B cell (primary cell): ENCODE data around the gene LDB1. TPM values are rescaled to one million over a fixed set of nuclear protein-coding genes. Genes with fewer than 3 reads are reported as not detected.

Experiments
- ATAC-seq: fragments of 200-7000 bp; cut with Tn5 transposase; one replicate; pipeline ENCODE4 v1.10.0; 2021; ENCODE audit warnings: low read depth, mild to moderate bottlenecking, moderate number of reproducible peaks, moderate library complexity
- CTCF ChIA-PET: fragments of 350-600 bp; sonication (Branson Sonifier 250); formaldehyde crosslinking; loops from one replicate; lab custom pipeline; 2021; ENCODE audit warnings: antibody characterized with exemption, inconsistent platforms; lab: Charles Lee
- POLR2A ChIA-PET: fragments of 350-600 bp; sonication (Branson Sonifier 250); formaldehyde crosslinking; loops from one replicate; lab custom pipeline; 2021; ENCODE audit warnings: antibody characterized with exemption; lab: Charles Lee
- DNase-seq: peaks from one replicate; pipeline ENCODE4 v3.0.0; 2013
- H2AFZ ChIP-seq: 2 replicates; pipeline ENCODE4 v1.6.1; 2012; ENCODE audit warnings: mild to moderate bottlenecking, low read depth, low read length; ENCODE audit not compliant: insufficient read depth, poor library complexity, severe bottlenecking
- H3K27ac ChIP-seq, 2 donors: 1 replicate in 1 of 2; 2 replicates in 1 of 2; pipeline ENCODE4 v1.5.1; 2012 to 2013; ENCODE audit warnings: low read length in 2 of 2, mild to moderate bottlenecking in 2 of 2, moderate library complexity in 1 of 2
- H3K27me3 ChIP-seq, 4 experiments: fragments of 200-600 bp in 1 of 4; sonication (generic) in 1 of 4; replicated peaks in 1 of 4; 1 replicate in 2 of 4; 2 replicates in 2 of 4; pipeline versions ENCODE4 v1.6.1 to v1.7.0; 2013 to 2016; ENCODE audit warnings: low read length in 3 of 4, mild to moderate bottlenecking in 2 of 4, mixed read lengths in 1 of 4, moderate library complexity in 1 of 4; ENCODE audit not compliant: insufficient read depth in 4 of 4, control insufficient read depth in 3 of 4; ENCODE audit errors: control extremely low read depth in 1 of 4
- H3K36me3 ChIP-seq, 2 experiments: replicated peaks in 1 of 2; 1 replicate in 1 of 2; 2 replicates in 1 of 2; pipeline versions ENCODE4 v1.6.1 to v1.7.1; 2013; ENCODE audit warnings: low read length in 1 of 2; ENCODE audit not compliant: insufficient read depth in 2 of 2, control insufficient read depth in 1 of 2; ENCODE audit errors: control extremely low read depth in 1 of 2, extremely low read depth in 1 of 2
- H3K4me1 ChIP-seq, 2 donors: fragments of 200-600 bp in 1 of 2; sonication (generic) in 1 of 2; 1 replicate in 1 of 2; 2 replicates in 1 of 2; pipeline versions ENCODE4 v1.5.1 to v1.6.1; 2013 to 2017; ENCODE audit warnings: low read length in 2 of 2; ENCODE audit not compliant: control insufficient read depth in 2 of 2, insufficient read depth in 2 of 2
- H3K4me2 ChIP-seq: replicated peaks from 2 replicates; pipeline ENCODE3; 2012; ENCODE audit warnings: mild to moderate bottlenecking, low read depth, low read length; ENCODE audit not compliant: poor library complexity, severe bottlenecking
- H3K4me3 ChIP-seq, 5 experiments: fragments of 200-600 bp in 1 of 5; sonication (generic) in 1 of 5; 1 replicate in 3 of 5; 2 replicates in 2 of 5; pipeline versions ENCODE4 v1.5.1 to v1.7.0; 2011 to 2016; ENCODE audit warnings: low read length in 4 of 5, mild to moderate bottlenecking in 4 of 5, low read depth in 2 of 5, control low read depth in 1 of 5, moderate library complexity in 1 of 5; ENCODE audit not compliant: insufficient read depth in 1 of 5; ENCODE audit errors: control extremely low read depth in 1 of 5, extremely low read depth in 1 of 5
- H3K79me2 ChIP-seq: fragments of 200-600 bp; sonication (generic); one replicate; pipeline ENCODE4 v1.6.0; 2016; ENCODE audit warnings: low read length; ENCODE audit not compliant: control insufficient read depth, insufficient read depth
- H3K9ac ChIP-seq: fragments of 200-600 bp; sonication (generic); 2 replicates; pipeline ENCODE4 v1.6.1; 2017; ENCODE audit warnings: mild to moderate bottlenecking, low read length, moderate library complexity
- H3K9me3 ChIP-seq, 3 donors: one replicate each; pipeline versions ENCODE4 v1.6.1 to v1.7.1; 2013; ENCODE audit warnings: low read length in 2 of 3; ENCODE audit not compliant: control insufficient read depth in 2 of 3, insufficient read depth in 1 of 3; ENCODE audit errors: control extremely low read depth in 1 of 3
- H4K20me1 ChIP-seq: 2 replicates; pipeline ENCODE4 v1.6.0; 2012; ENCODE audit warnings: mild to moderate bottlenecking, low read length; ENCODE audit not compliant: insufficient read depth, control insufficient read depth, poor library complexity, severe bottlenecking
- H3K27ac Mint-ChIP-seq: one replicate; pipeline ENCODE4 v1.8.0; 2021; ENCODE audit warnings: mixed read lengths
- H3K27me3 Mint-ChIP-seq: one replicate; pipeline ENCODE4 v1.8.0; 2021; ENCODE audit warnings: mixed read lengths
- H3K4me1 Mint-ChIP-seq: one replicate; pipeline ENCODE4 v1.8.0; 2021; ENCODE audit warnings: mixed read lengths
- H3K4me3 Mint-ChIP-seq: one replicate; pipeline ENCODE4 v1.8.0; 2021; ENCODE audit warnings: mixed read lengths
- H3K9me3 Mint-ChIP-seq: one replicate; pipeline ENCODE4 v1.8.0; 2022; ENCODE audit warnings: mixed read lengths; ENCODE audit not compliant: insufficient read depth
- EZH2 ChIP-seq: IDR thresholded peaks from 2 replicates; pipeline ENCODE4 v1.6.1; 2012; ENCODE audit warnings: borderline replicate concordance, low read depth, mild to moderate bottlenecking, moderate library complexity, low read length; ENCODE audit not compliant: insufficient read depth, poor library complexity, severe bottlenecking
- WGBS: methylation state at CpG from one replicate; pipeline ENCODE4 v1.1.5; 2013; ENCODE audit warnings: missing lambda C conversion rate; ENCODE audit not compliant: insufficient coverage; 5-methylcytosine and 5-hydroxymethylcytosine counted together
- intact Hi-C: fragments of 100-400 bp; cut with micrococcal nuclease; formaldehyde crosslinking; loops from one replicate; pipeline ENCODE4 v1.10.0; 2022
- polyA plus RNA-seq: library from polyadenylated mRNA; depleted of rRNA; stranded (reverse); fragments of >200 nt; gene quantifications from 2 replicates; pipeline ENCODE4 v1.2.3, GENCODE V29; 2012
- total RNA-seq, 2 donors: library from RNA; stranded (reverse); fragments of 120-200 nt in 1 of 2; gene quantifications; 1 replicate in 1 of 2; 2 replicates in 1 of 2; pipeline versions ENCODE4 v1.2.3 to v1.2.4, GENCODE V29; 2013 to 2022
- TF ChIP-seq, protein P1 (sequence below): fragments of 200-600 bp; IDR thresholded peaks from one replicate; pipeline ENCODE4 v1.8.0; 2022; ENCODE audit warnings: antibody characterized with exemption, mild to moderate bottlenecking

Gene LDB1
- total and polyA plus RNA-seq, 2 donors (not counting 1 experiment from before 2014, with no cell fraction given), result 114 to 139 TPM

DNA sequence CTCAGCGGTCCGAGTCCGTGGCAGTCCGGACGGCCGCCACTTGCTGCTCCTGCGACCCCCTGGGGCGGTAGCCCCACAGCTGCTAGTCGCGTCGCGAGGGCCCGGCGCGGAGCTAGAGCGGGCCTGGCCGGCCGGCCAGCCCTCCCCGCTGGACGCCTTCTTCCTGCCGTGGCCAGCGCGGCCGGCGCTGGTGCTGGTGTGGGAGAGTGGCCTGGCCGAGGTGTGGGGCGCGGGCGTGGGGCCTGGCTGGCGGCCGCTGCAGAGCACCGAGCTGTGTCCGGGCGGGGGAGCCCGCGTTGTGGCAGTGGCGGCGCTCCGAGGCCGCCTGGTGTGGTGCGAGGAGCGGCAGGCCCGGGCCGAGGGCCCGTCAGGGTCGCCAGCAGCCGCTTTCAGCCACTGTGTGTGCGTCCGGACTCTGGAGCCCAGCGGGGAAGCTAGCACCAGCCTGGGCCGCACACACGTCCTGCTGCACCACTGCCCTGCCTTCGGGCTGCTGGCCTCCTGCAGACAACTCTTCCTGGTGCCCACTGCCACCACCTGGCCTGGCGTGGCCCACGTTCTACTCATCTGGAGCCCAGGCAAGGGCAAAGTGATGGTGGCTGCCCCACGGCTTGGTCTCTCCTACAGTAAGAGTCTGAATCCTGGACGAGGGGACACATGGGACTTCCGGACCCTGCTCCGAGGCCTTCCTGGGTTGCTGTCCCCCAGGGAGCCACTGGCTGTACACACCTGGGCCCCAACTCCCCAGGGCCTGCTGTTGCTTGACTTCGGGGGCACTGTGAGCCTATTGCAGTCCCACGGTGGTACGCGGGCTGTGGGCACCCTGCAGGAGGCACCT lies 54.4 kb downstream of the LDB1 start:
- no peaks in the 10 kb centered on the region for H3K27me3 ChIP-seq
- H2AFZ ChIP-seq, result peak overlapping the region; percentile 92
- CTCF ChIA-PET, result interaction anchor here (0.7 to 3.8 kb wide), 6 partner anchors 21 to 231 kb away, joined by 3 to 34 read pairs (median 4); no protein-coding TSS in a partner anchor
- peak overlapping the region; percentile 96 for H3K4me2 ChIP-seq
- Mint-ChIP-seq H3K27ac (peak overlapping the region; percentile 92), H3K4me3 (peak overlapping the region; percentile 92), H3K4me1 (peaks cover 23% of the 10 kb centered on the region), H3K27me3 (no peaks in the 10 kb centered on the region), H3K9me3 (no peaks in the 10 kb centered on the region)
- no peaks in the 10 kb centered on the region for H3K36me3 ChIP-seq
- peak overlapping the region; percentile 96 for H3K9ac ChIP-seq
- peaks cover 30% of the 10 kb centered on the region for H4K20me1 ChIP-seq
- DNase-seq (peak; percentile 54), ATAC-seq (peak; percentile 4)
- peak overlapping the region; percentile 51 to 89 (median 73) for H3K4me3 ChIP-seq
- WGBS, result 5% methylated on average over 63 of the region's 63 CpGs
- H3K9me3 ChIP-seq, result no peaks in the 10 kb centered on the region
- peak overlapping the region; percentile 24 to 90 for H3K27ac ChIP-seq
- intact Hi-C loops, result loop anchor here (1.0 to 10.0 kb wide), 10 partner anchors 8 to 577 kb away; partner anchors contain the start of genes ARMH3, GBF1, LDB1 and NOLC1
- TF ChIP-seq, protein P1, sequence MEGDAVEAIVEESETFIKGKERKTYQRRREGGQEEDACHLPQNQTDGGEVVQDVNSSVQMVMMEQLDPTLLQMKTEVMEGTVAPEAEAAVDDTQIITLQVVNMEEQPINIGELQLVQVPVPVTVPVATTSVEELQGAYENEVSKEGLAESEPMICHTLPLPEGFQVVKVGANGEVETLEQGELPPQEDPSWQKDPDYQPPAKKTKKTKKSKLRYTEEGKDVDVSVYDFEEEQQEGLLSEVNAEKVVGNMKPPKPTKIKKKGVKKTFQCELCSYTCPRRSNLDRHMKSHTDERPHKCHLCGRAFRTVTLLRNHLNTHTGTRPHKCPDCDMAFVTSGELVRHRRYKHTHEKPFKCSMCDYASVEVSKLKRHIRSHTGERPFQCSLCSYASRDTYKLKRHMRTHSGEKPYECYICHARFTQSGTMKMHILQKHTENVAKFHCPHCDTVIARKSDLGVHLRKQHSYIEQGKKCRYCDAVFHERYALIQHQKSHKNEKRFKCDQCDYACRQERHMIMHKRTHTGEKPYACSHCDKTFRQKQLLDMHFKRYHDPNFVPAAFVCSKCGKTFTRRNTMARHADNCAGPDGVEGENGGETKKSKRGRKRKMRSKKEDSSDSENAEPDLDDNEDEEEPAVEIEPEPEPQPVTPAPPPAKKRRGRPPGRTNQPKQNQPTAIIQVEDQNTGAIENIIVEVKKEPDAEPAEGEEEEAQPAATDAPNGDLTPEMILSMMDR, result no peak
- no peak for TF ChIP-seq EZH2
- POLR2A ChIA-PET, result interaction anchor here (0.6 to 2.2 kb wide), 3 partner anchors 9 to 245 kb away, joined by 3 to 13 read pairs (median 4); partner anchors contain the start of gene ARMH3
- H3K79me2 ChIP-seq, result peaks cover 5% of the 10 kb centered on the region
- H3K4me1 ChIP-seq, result peaks cover 15 to 20% of the 10 kb centered on the region in 2 donors
